ENCODE data around the gene ZFY. TPM values are rescaled to one million over a fixed set of nuclear protein-coding genes. Genes with fewer than 3 reads are reported as not detected.

The ZFY gene
- 0.35 and 14.0 TPM in 2 replicates for total RNA-seq (ENCODE audit: low replicate concordance)

DNA sequence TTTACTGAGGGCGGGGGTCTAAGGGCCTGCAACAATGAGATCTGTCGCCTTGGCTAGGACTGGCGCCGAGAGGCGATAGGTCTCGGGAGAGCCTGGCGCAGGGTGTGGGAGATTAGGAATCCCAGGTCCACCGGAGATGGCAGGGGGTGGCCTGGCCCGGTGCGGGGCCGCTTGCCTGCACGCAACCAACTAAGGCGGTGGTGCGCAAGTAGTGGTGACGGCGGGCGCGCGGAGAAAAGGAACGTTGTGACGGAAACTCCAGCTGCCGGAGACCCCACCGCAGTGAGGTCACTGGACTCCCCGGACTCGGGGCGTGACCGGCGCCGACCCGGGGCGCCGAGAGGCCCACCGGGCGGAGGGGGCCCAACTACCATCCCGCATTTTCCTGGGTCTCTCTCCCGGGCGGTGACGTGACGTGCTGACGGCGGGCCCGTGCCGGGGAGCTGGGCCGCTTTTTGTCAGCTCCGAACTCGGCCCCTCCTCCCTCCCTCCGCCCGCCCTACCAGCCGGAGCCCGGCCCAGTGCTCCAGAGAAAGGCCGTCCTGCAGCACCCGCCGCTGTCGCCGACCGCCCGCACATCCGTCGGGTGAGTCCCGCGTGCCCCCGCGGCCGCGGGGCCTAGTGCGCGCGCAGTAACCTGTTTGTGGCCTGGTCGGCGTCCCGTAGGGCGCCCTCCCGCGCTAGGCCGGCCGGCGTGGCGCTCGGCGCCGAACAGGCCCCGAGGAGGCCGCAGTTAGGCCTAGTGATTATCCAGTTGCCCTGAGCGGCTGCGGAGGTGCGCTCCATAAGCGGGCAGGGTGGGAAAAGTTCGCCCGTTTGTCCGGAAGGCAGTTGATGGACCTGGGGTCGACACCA, at the start of gene ZFY:
ZFY (plus strand) TSS at position 521 of the 855 bp plus-strand sequence. CDS start 18,556 bp downstream, outside the sequence.

Other genes starting within 250 kb of the ZFY start
- gene SRY, start 147.7 kb upstream of the ZFY start, total RNA-seq (ENCODE audit: low replicate concordance): not detected in 2 replicates
- 1.1 and 495 TPM in 2 replicates for gene RPS4Y1, start 93.8 kb upstream of the ZFY start, total RNA-seq (ENCODE audit: low replicate concordance)